Left lung (tissue), 10 donors: ENCODE data around the gene SLC7A8. TPM values are rescaled to one million over a fixed set of nuclear protein-coding genes. Genes with fewer than 3 reads are reported as not detected.

Experiments used
- ATAC-seq: fragments of 200-7000 bp; cut with Tn5 transposase; one replicate; pipeline ENCODE4 v1.9.1; 2020; ENCODE audit warnings: moderate library complexity
- DNase-seq, 4 donors: peaks; one replicate each; pipeline ENCODE4 v3.0.0-alpha.2; 2013 to 2020
- H3K27ac ChIP-seq, 2 donors: fragments of 200-600 bp; sonication (generic) in 1 of 2; one replicate each; pipeline versions ENCODE4 v1.5.0 to v1.8.0; 2020 to 2021
- H3K27me3 ChIP-seq, 2 donors: fragments of 200-600 bp; sonication (generic) in 1 of 2; one replicate each; pipeline versions ENCODE4 v1.5.0 to v1.8.0; 2020 to 2021
- H3K36me3 ChIP-seq, 2 donors: fragments of 200-600 bp; sonication (generic) in 1 of 2; one replicate each; pipeline versions ENCODE4 v1.5.0 to v1.8.0; 2020 to 2021
- H3K4me1 ChIP-seq, 2 donors: fragments of 200-600 bp; one replicate each; pipeline ENCODE4 v1.8.0; 2021
- H3K4me3 ChIP-seq, 2 donors: fragments of 200-600 bp; sonication (generic) in 1 of 2; one replicate each; pipeline versions ENCODE4 v1.5.0 to v1.8.0; 2020 to 2021; ENCODE audit warnings: mild to moderate bottlenecking in 1 of 2
- H3K9me3 ChIP-seq, 2 donors: fragments of 200-600 bp; sonication (generic) in 1 of 2; one replicate each; pipeline versions ENCODE4 v1.5.0 to v1.8.0; 2020 to 2021
- CTCF ChIP-seq, 2 donors: fragments of 200-600 bp; sonication (generic) in 1 of 2; IDR thresholded peaks; one replicate each; pipeline versions ENCODE4 v1.5.0 to v1.8.0; 2021; ENCODE audit warnings: antibody characterized with exemption in 2 of 2
- intact Hi-C, 2 donors: fragments of 100-400 bp; cut with DNase I; formaldehyde crosslinking; loops; one replicate each; pipeline versions ENCODE4 v1.11.2 to v1.14.2; 2022
- polyA plus RNA-seq, 6 donors: library from polyadenylated mRNA; unstranded; fragments of 120-200 nt; gene quantifications; one replicate each; pipeline ENCODE4 v1.2.1, GENCODE V29; 2013; ENCODE audit not compliant: insufficient read length in 6 of 6
- total RNA-seq, 2 donors: library from RNA; stranded (reverse); fragmentation: NEBNext Ultra II Directional; extraction: Animal tissue kit (Norgen Biotek cat#: 25700); gene quantifications; one replicate each; pipeline ENCODE4 v1.2.1, GENCODE V29; 2021
- donor health status: DM: no; HTN: yes; CAD: no.
- donor health status: DM: no; HTN: no; CAD: no.

Gene SLC7A8
- total and polyA plus RNA-seq, 8 donors: 38.5 to 153 (median 124) TPM

GRCh38 chr14:23086565-23086964, 96.9 kb downstream of the SLC7A8 start:
- H3K27ac ChIP-seq: peak overlapping the region in 1 of 2 donors; percentile 19
- ATAC-seq: no peak
- H3K36me3 ChIP-seq: peaks cover 2 to 100% of the 10 kb centered on the region in 2 donors

GRCh38 chr14:23085458-23085857, 98.0 kb downstream of the SLC7A8 start:
- Histone ChIP-seq H3K36me3 (peaks cover 2 to 100% of the 10 kb centered on the region in 2 donors), H3K4me3 (no peak overlapping the region), H3K9me3 (no peaks in the 10 kb centered on the region), H3K4me1 (peaks cover 0 to 29% of the 10 kb centered on the region in 2 donors), H3K27me3 (no peaks in the 10 kb centered on the region), H3K27ac (peak overlapping the region in 1 of 2 donors; percentile 33)
- ATAC-seq (no peak), DNase-seq (no peak)
- intact Hi-C loops: no loop called here
- no peak for TF ChIP-seq CTCF (IDR thresholded peaks at IDR 0.05)

More at GRCh38 chr14:23086565-23086964, 96.9 kb downstream of the SLC7A8 start:
- no peak for TF ChIP-seq CTCF (IDR thresholded peaks at IDR 0.05)
- H3K4me1 ChIP-seq: peaks cover 0 to 37% of the 10 kb centered on the region in 2 donors
- no peaks in the 10 kb centered on the region for H3K27me3 ChIP-seq
- intact Hi-C loops: no loop called here
- DNase-seq: no peak
- no peak overlapping the region for H3K4me3 ChIP-seq
- H3K9me3 ChIP-seq: no peaks in the 10 kb centered on the region

GRCh38 chr14:23080474-23080873, 103.0 kb downstream of the SLC7A8 start:
- peaks cover 3 to 100% of the 10 kb centered on the region in 2 donors for H3K36me3 ChIP-seq
- TF ChIP-seq CTCF (IDR thresholded peaks at IDR 0.05): no peak

GRCh38 chr14:23079716-23080115, 103.7 kb downstream of the SLC7A8 start:
- ATAC-seq: no peak
- H3K36me3 ChIP-seq: peaks cover 3 to 100% of the 10 kb centered on the region in 2 donors
- intact Hi-C loops: no loop called here

More at GRCh38 chr14:23080474-23080873, 103.0 kb downstream of the SLC7A8 start:
- no peaks in the 10 kb centered on the region for H3K27me3 ChIP-seq
- DNase-seq: no peak
- H3K9me3 ChIP-seq: no peaks in the 10 kb centered on the region
- no peak overlapping the region for H3K4me3 ChIP-seq
- peak overlapping the region in 1 of 2 donors; percentile 83 for H3K27ac ChIP-seq
- intact Hi-C loops: no loop called here
- peaks cover 0 to 46% of the 10 kb centered on the region in 2 donors for H3K4me1 ChIP-seq
- ATAC-seq: no peak

GRCh38 chr14:23078692-23079116, 104.8 kb downstream of the SLC7A8 start:
- Histone ChIP-seq H3K9me3 (no peaks in the 10 kb centered on the region), H3K36me3 (peaks cover 3 to 100% of the 10 kb centered on the region in 2 donors), H3K27me3 (no peaks in the 10 kb centered on the region), H3K4me1 (peaks cover 0 to 42% of the 10 kb centered on the region in 2 donors), H3K4me3 (no peak overlapping the region), H3K27ac (peak overlapping the region; percentile 37 to 83)
- intact Hi-C loops: no loop called here
- DNase-seq (peak in 1 of 4 donors; percentile 87), ATAC-seq (peak; percentile 92)
- TF ChIP-seq CTCF (IDR thresholded peaks at IDR 0.05): no peak

More at GRCh38 chr14:23079716-23080115, 103.7 kb downstream of the SLC7A8 start:
- Histone ChIP-seq H3K4me3 (no peak overlapping the region), H3K27me3 (no peaks in the 10 kb centered on the region), H3K9me3 (no peaks in the 10 kb centered on the region), H3K27ac (peak overlapping the region; percentile 13 to 83), H3K4me1 (peaks cover 0 to 42% of the 10 kb centered on the region in 2 donors)
- no peak for TF ChIP-seq CTCF (IDR thresholded peaks at IDR 0.05)
- DNase-seq: no peak
